ENCODE measurements around the gene XPO6. TPM values are rescaled to one million over a fixed set of nuclear protein-coding genes. Genes with fewer than 3 reads are reported as not detected.

XPO6 gene
- total RNA-seq, 1 experiment from 2014 or later: 106 TPM

DNA sequence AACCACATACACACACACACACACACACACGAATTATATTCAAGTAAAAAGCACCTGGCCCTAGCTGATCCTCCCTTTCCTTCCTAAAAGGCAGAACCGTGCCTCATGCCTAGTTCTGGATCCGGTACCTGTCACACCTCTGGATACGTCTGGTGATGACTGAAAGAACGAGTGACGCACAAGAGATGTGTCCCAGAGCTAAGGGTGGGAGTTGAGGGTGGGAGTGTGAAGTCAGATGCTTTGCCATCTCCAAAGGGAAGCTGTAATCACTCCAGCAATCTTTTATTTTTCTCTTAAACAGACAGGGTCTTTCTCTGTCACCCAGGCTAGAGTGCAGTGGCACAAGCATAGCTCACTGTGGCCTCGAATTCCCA lies 121.8 kb downstream of the XPO6 start:
- H3K79me2 ChIP-seq (ENCODE audit: low read length): no peaks in the 10 kb centered on the region
- no peaks in the 10 kb centered on the region for H3K9me3 ChIP-seq (ENCODE audit: low read length)
- H3F3A ChIP-seq (ENCODE audit: low read length, unreplicated experiment): no peaks in the 10 kb centered on the region
- no peak for DNase-seq
- H3K4me2 ChIP-seq (ENCODE audit: low read length): no peak overlapping the region
- no TSS peak for BruUV-seq (replicated peaks)
- no peak overlapping the region for H3K4me3 ChIP-seq (ENCODE audit: low read length)
- H3K27me3 ChIP-seq (ENCODE audit: low read length): no peaks in the 10 kb centered on the region
- TF ChIP-seq EZH2phosphoT487 (IDR thresholded peaks at IDR 0.05; ENCODE audit: borderline replicate concordance, low read length) (no peak), EZH2 (IDR thresholded peaks at IDR 0.05; ENCODE audit: low read length, unreplicated experiment) (no peak)
- TF ChIP-seq, protein P1, sequence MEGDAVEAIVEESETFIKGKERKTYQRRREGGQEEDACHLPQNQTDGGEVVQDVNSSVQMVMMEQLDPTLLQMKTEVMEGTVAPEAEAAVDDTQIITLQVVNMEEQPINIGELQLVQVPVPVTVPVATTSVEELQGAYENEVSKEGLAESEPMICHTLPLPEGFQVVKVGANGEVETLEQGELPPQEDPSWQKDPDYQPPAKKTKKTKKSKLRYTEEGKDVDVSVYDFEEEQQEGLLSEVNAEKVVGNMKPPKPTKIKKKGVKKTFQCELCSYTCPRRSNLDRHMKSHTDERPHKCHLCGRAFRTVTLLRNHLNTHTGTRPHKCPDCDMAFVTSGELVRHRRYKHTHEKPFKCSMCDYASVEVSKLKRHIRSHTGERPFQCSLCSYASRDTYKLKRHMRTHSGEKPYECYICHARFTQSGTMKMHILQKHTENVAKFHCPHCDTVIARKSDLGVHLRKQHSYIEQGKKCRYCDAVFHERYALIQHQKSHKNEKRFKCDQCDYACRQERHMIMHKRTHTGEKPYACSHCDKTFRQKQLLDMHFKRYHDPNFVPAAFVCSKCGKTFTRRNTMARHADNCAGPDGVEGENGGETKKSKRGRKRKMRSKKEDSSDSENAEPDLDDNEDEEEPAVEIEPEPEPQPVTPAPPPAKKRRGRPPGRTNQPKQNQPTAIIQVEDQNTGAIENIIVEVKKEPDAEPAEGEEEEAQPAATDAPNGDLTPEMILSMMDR (conservative IDR thresholded peaks at IDR 0.05; ENCODE audit: low read depth, low read length): no peak
- no peak overlapping the region for H3K9ac ChIP-seq (ENCODE audit: low read length)
- no peak for ATAC-seq
- H3K4me1 ChIP-seq (ENCODE audit: insufficient read depth, low read length): no peaks in the 10 kb centered on the region
- intact Hi-C loops (cut with micrococcal nuclease): no loop called here
- no peak overlapping the region for H3K27ac ChIP-seq (ENCODE audit: low read length)
- H2AFZ ChIP-seq (ENCODE audit: low read length): no peak overlapping the region
- POLR2A ChIA-PET (ENCODE audit: unreplicated experiment): no interaction called here
- CTCF ChIA-PET: no interaction called here
- H4K20me1 ChIP-seq (ENCODE audit: low read length): no peaks in the 10 kb centered on the region
- no peaks in the 10 kb centered on the region for H3K9me2 ChIP-seq (replicated peaks; ENCODE audit: low read length)
- H3K36me3 ChIP-seq (ENCODE audit: low read depth, low read length): no peaks in the 10 kb centered on the region

DNA sequence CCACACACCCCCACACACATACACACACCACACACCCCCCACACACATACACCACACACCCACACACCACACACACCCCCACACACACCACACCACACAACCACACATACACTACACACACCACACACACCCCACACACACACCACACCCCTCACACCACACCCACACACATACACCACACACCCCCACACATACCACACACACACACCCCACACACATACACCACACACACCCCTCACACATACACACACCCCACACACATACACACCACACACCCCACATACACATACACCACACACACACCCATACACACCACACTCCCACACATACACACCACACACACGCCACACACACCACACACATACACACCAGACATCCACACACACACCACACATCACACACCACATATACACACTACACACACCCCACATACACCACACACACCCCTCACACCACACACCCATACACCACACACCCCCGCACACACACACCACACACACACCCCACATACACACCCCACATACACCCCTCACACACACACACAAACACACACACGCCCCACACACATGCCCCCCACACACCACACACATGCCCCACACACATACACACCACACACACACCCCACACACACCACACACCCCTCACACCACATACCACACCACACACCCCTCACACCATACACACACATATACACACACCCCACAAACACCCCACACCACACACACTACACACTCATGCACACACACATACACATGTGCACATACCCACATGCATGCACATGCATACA lies 122.4 kb downstream of the XPO6 start:
- CTCF ChIA-PET: no interaction called here
- Histone ChIP-seq H3K79me2 (ENCODE audit: low read length) (no peaks in the 10 kb centered on the region), H3K4me3 (ENCODE audit: low read length) (no peak overlapping the region), H3F3A (ENCODE audit: low read length, unreplicated experiment) (no peaks in the 10 kb centered on the region), H3K4me2 (ENCODE audit: low read length) (no peak overlapping the region), H3K9me3 (ENCODE audit: low read length) (no peaks in the 10 kb centered on the region), H2AFZ (ENCODE audit: low read length) (no peak overlapping the region), H3K9ac (ENCODE audit: low read length) (no peak overlapping the region), H3K27ac (ENCODE audit: low read length) (no peak overlapping the region), H3K36me3 (ENCODE audit: low read depth, low read length) (no peaks in the 10 kb centered on the region), H3K9me2 (replicated peaks; ENCODE audit: low read length) (no peaks in the 10 kb centered on the region), H3K27me3 (ENCODE audit: low read length) (no peaks in the 10 kb centered on the region), H3K4me1 (ENCODE audit: insufficient read depth, low read length) (no peaks in the 10 kb centered on the region), H4K20me1 (ENCODE audit: low read length) (no peaks in the 10 kb centered on the region)
- ATAC-seq (no peak), DNase-seq (no peak)
- POLR2A ChIA-PET (ENCODE audit: unreplicated experiment): no interaction called here
- TF ChIP-seq, protein P1 (conservative IDR thresholded peaks at IDR 0.05; ENCODE audit: low read depth, low read length): no peak
- TF ChIP-seq EZH2 (IDR thresholded peaks at IDR 0.05; ENCODE audit: low read length, unreplicated experiment) (no peak), EZH2phosphoT487 (IDR thresholded peaks at IDR 0.05; ENCODE audit: borderline replicate concordance, low read length) (no peak)
- BruUV-seq (replicated peaks): no TSS peak
- intact Hi-C loops (cut with micrococcal nuclease): no loop called here

DNA sequence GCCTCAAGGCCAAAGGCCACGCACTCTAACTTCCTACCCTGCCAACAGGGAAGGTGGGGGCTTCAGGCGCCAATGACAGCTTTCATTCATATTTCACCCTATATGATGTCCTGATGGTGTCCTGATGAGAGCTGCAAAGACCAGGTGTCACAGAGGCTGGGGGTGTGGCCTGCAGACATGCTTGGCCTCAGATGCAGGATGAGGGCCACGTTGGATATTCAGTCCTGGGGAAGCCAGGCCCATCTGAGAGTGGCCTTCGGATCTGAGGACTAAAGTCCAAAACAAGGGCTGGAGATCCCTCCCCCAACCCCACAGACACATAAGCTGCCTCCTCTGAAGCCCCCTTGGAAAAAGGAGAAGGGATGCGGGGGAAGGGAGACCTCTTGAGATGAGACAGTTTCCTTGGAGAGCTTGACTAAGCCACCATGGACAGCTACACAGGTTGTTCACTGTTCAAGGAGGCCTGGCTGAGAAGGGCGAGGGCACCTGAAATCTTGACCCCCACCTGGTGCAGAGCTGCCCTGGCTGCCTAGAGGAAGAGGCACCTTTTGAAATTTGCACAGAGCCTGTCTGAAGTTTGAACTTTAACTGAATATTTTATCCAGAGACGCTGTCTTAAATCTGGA lies 124.0 kb downstream of the XPO6 start:
- ATAC-seq: no peak
- no peaks in the 10 kb centered on the region for H3K79me2 ChIP-seq (ENCODE audit: low read length)
- H3K9me3 ChIP-seq (ENCODE audit: low read length): no peaks in the 10 kb centered on the region
- CTCF ChIA-PET: no interaction called here
- H3K27me3 ChIP-seq (ENCODE audit: low read length): no peaks in the 10 kb centered on the region
- H3K9ac ChIP-seq (ENCODE audit: low read length): no peak overlapping the region
- no peaks in the 10 kb centered on the region for H3K36me3 ChIP-seq (ENCODE audit: low read depth, low read length)
- TF ChIP-seq EZH2 (IDR thresholded peaks at IDR 0.05; ENCODE audit: low read length, unreplicated experiment): no peak
- no peak for TF ChIP-seq EZH2phosphoT487 (IDR thresholded peaks at IDR 0.05; ENCODE audit: borderline replicate concordance, low read length)
- TF ChIP-seq, protein P1 (conservative IDR thresholded peaks at IDR 0.05; ENCODE audit: low read depth, low read length): no peak
- no peaks in the 10 kb centered on the region for H3F3A ChIP-seq (ENCODE audit: low read length, unreplicated experiment)
- H3K4me3 ChIP-seq (ENCODE audit: low read length): no peak overlapping the region
- H3K4me1 ChIP-seq (ENCODE audit: insufficient read depth, low read length): no peaks in the 10 kb centered on the region
- no peak overlapping the region for H3K4me2 ChIP-seq (ENCODE audit: low read length)
- H2AFZ ChIP-seq (ENCODE audit: low read length): no peak overlapping the region
- no peak overlapping the region for H3K27ac ChIP-seq (ENCODE audit: low read length)
- no peaks in the 10 kb centered on the region for H3K9me2 ChIP-seq (replicated peaks; ENCODE audit: low read length)
- POLR2A ChIA-PET (ENCODE audit: unreplicated experiment): no interaction called here
- no TSS peak for BruUV-seq (replicated peaks)
- no peaks in the 10 kb centered on the region for H4K20me1 ChIP-seq (ENCODE audit: low read length)
- intact Hi-C loops (cut with micrococcal nuclease): no loop called here
- no peak for DNase-seq

Data from PC-3 (cell line).